ENCODE measurements around the gene PUDP.

- TF ChIP-seq POLR2A (IDR thresholded peaks at IDR 0.05; ENCODE audit: low read depth, low read length) = peak; percentile 47; the same call in 1 of the 2 replicates
- no peak for TF ChIP-seq TAF1 (IDR thresholded peaks at IDR 0.05; ENCODE audit: borderline replicate concordance, low read depth, low read length)
Observed at GRCh38 chrX:7109838-7110793, 37.8 kb downstream of the PUDP start.

Data from GM12892 (cell line).